ENCODE results near the gene EIF4E2. TPM values are rescaled to one million over a fixed set of nuclear protein-coding genes. Genes with fewer than 3 reads are reported as not detected.
"Not testable (repeated sequence)": the region's sequence is repeated elsewhere in the genome, so short reads cannot be mapped to it uniquely, and the experiment has no call there.

EIF4E2 gene
- total RNA-seq, 1 donor from 2014 or later, result 112 TPM

- H3K4me3 Mint-ChIP-seq (ENCODE audit: unreplicated experiment), result no peak overlapping the region
- no peak for DNase-seq (ENCODE audit: low read depth)
- H3K9me3 Mint-ChIP-seq (ENCODE audit: unreplicated experiment), result no peaks in the 10 kb centered on the region
- H3K36me3 Mint-ChIP-seq (ENCODE audit: low read depth, unreplicated experiment), result peaks cover 48% of the 10 kb centered on the region
- Histone ChIP-seq H3K27me3 (ENCODE audit: insufficient read depth, low read length) (no peaks in the 10 kb centered on the region), H3K9me3 (ENCODE audit: insufficient read depth, low read depth, low read length) (no peaks in the 10 kb centered on the region), H3K36me3 (ENCODE audit: insufficient read depth, low read length) (peaks cover 50% of the 10 kb centered on the region), H3K27ac (ENCODE audit: low read depth, low read length) (no peak overlapping the region), H3K9ac (ENCODE audit: low read length) (no peak overlapping the region), H3K4me3 (ENCODE audit: insufficient read depth, low read depth, low read length) (no peak overlapping the region), H2AFZ (ENCODE audit: low read depth, low read length) (no peak overlapping the region), H3K79me2 (ENCODE audit: insufficient read depth, low read length) (no peaks in the 10 kb centered on the region), H3K4me1 (ENCODE audit: insufficient read depth, low read length) (peaks cover 12% of the 10 kb centered on the region), H3K4me2 (ENCODE audit: low read length) (no peak overlapping the region), H4K20me1 (ENCODE audit: insufficient read depth, low read length) (peaks cover 14% of the 10 kb centered on the region)
- TF ChIP-seq EZH2 (IDR thresholded peaks at IDR 0.05; ENCODE audit: insufficient read depth, low read length), result no peak
- no peak for TF ChIP-seq CTCF (IDR thresholded peaks at IDR 0.05; ENCODE audit: insufficient read depth, low read depth, low read length)
- no peak overlapping the region for H3K27ac Mint-ChIP-seq (ENCODE audit: unreplicated experiment)
- H3K27me3 Mint-ChIP-seq (ENCODE audit: low read depth, unreplicated experiment), result no peaks in the 10 kb centered on the region
- no peak for FAIRE-seq
- H3K4me1 Mint-ChIP-seq (ENCODE audit: low read depth, unreplicated experiment), result peaks cover 22% of the 10 kb centered on the region
Measured at GRCh38 chr2:232569541-232569940, 19.1 kb downstream of the EIF4E2 start.

DNA sequence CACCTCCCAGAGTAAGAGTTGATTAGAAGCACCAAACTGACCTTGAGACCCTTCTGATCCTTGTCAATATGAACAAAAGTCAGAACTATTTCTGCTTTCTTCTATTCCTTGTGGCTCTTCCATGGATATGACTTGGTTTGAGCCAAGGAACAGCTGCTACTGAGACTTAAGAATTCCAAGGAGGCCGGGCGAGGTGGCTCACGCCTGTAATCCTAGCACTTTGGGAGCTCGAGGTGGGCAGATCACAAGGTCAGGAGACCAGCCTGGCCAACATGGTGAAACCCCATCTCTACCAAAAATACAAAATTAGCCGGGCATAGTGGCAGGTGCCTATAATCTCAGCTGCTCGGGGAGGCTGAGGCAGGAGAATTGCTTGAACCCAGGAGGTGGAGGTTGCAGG, 20.0 kb downstream of the EIF4E2 start:
- FAIRE-seq; H3K27me3 ChIP-seq (ENCODE audit: insufficient read depth, low read length); H3K9me3 ChIP-seq (ENCODE audit: insufficient read depth, low read depth, low read length); H2AFZ ChIP-seq (ENCODE audit: low read depth, low read length); H3K9me3 Mint-ChIP-seq (ENCODE audit: unreplicated experiment); H3K27ac ChIP-seq (ENCODE audit: low read depth, low read length); H3K9ac ChIP-seq (ENCODE audit: low read length); H3K4me3 Mint-ChIP-seq (ENCODE audit: unreplicated experiment); DNase-seq (ENCODE audit: low read depth); H3K4me2 ChIP-seq (ENCODE audit: low read length); H3K27me3 Mint-ChIP-seq (ENCODE audit: low read depth, unreplicated experiment); H3K27ac Mint-ChIP-seq (ENCODE audit: unreplicated experiment); H3K4me3 ChIP-seq (ENCODE audit: insufficient read depth, low read depth, low read length); H3K79me2 ChIP-seq (ENCODE audit: insufficient read depth, low read length): not testable (repeated sequence)
- Histone ChIP-seq H4K20me1 (ENCODE audit: insufficient read depth, low read length) (peaks cover 14% of the 10 kb centered on the region), H3K4me1 (ENCODE audit: insufficient read depth, low read length) (peaks cover 12% of the 10 kb centered on the region), H3K36me3 (ENCODE audit: insufficient read depth, low read length) (peaks cover 45% of the 10 kb centered on the region)
- peaks cover 26% of the 10 kb centered on the region for H3K4me1 Mint-ChIP-seq (ENCODE audit: low read depth, unreplicated experiment)
- H3K36me3 Mint-ChIP-seq (ENCODE audit: low read depth, unreplicated experiment), result peaks cover 43% of the 10 kb centered on the region

- Mint-ChIP-seq H3K27ac (ENCODE audit: unreplicated experiment) (no peak overlapping the region), H3K36me3 (ENCODE audit: low read depth, unreplicated experiment) (peaks cover 39% of the 10 kb centered on the region), H3K4me3 (ENCODE audit: unreplicated experiment) (no peak overlapping the region), H3K4me1 (ENCODE audit: low read depth, unreplicated experiment) (peaks cover 27% of the 10 kb centered on the region), H3K9me3 (ENCODE audit: unreplicated experiment) (no peaks in the 10 kb centered on the region), H3K27me3 (ENCODE audit: low read depth, unreplicated experiment) (no peaks in the 10 kb centered on the region)
- Histone ChIP-seq H4K20me1 (ENCODE audit: insufficient read depth, low read length) (peaks cover 14% of the 10 kb centered on the region), H3K4me1 (ENCODE audit: insufficient read depth, low read length) (peaks cover 12% of the 10 kb centered on the region), H3K9me3 (ENCODE audit: insufficient read depth, low read depth, low read length) (no peaks in the 10 kb centered on the region), H3K27me3 (ENCODE audit: insufficient read depth, low read length) (no peaks in the 10 kb centered on the region), H3K27ac (ENCODE audit: low read depth, low read length) (no peak overlapping the region), H3K4me3 (ENCODE audit: insufficient read depth, low read depth, low read length) (no peak overlapping the region), H2AFZ (ENCODE audit: low read depth, low read length) (no peak overlapping the region), H3K4me2 (ENCODE audit: low read length) (no peak overlapping the region), H3K9ac (ENCODE audit: low read length) (no peak overlapping the region), H3K79me2 (ENCODE audit: insufficient read depth, low read length) (no peaks in the 10 kb centered on the region), H3K36me3 (ENCODE audit: insufficient read depth, low read length) (peaks cover 45% of the 10 kb centered on the region)
- DNase-seq (ENCODE audit: low read depth) (no peak), FAIRE-seq (no peak)
- TF ChIP-seq CTCF (IDR thresholded peaks at IDR 0.05; ENCODE audit: insufficient read depth, low read depth, low read length) (no peak), EZH2 (IDR thresholded peaks at IDR 0.05; ENCODE audit: insufficient read depth, low read length) (no peak)
Measured at GRCh38 chr2:232571026-232571474, 20.6 kb downstream of the EIF4E2 start.

Data from astrocyte (in vitro differentiated cells and primary cell).